22Rv1 (cell line): ENCODE data around the gene DTHD1.

ENCODE experiments used
- ZFX ChIP-seq: fragments of 450-650 bp; IDR thresholded peaks from 2 replicates; pipeline ENCODE4 v1.6.1; 2017; ENCODE audit warnings: antibody characterized with exemption, borderline replicate concordance
- TF ChIP-seq, protein P1 (sequence below): fragments of 450-650 bp; IDR thresholded peaks from 2 replicates; pipeline ENCODE4 v1.5.1; 2017; ENCODE audit warnings: mild to moderate bottlenecking

- TF ChIP-seq, protein P1, sequence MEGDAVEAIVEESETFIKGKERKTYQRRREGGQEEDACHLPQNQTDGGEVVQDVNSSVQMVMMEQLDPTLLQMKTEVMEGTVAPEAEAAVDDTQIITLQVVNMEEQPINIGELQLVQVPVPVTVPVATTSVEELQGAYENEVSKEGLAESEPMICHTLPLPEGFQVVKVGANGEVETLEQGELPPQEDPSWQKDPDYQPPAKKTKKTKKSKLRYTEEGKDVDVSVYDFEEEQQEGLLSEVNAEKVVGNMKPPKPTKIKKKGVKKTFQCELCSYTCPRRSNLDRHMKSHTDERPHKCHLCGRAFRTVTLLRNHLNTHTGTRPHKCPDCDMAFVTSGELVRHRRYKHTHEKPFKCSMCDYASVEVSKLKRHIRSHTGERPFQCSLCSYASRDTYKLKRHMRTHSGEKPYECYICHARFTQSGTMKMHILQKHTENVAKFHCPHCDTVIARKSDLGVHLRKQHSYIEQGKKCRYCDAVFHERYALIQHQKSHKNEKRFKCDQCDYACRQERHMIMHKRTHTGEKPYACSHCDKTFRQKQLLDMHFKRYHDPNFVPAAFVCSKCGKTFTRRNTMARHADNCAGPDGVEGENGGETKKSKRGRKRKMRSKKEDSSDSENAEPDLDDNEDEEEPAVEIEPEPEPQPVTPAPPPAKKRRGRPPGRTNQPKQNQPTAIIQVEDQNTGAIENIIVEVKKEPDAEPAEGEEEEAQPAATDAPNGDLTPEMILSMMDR = no peak
- TF ChIP-seq ZFX = no peak
Observed at GRCh38 chr4:36280555-36280954, 861 bp upstream of the DTHD1 start.
